HG03280 (cell line): Measurements from ENCODE around the gene PYGB.

Experiments used
- ATAC-seq: cut with Tn5 transposase; IDR thresholded peaks from one replicate; pipeline ENCODE4 v1.9.1; 2021; ENCODE audit warnings: mild to moderate bottlenecking, moderate library complexity; ENCODE audit not compliant: unreplicated experiment

The PYGB gene

GRCh38 chr20:25293910-25294458 is 46.1 kb downstream of the PYGB start:
- ATAC-seq, result no peak

GRCh38 chr20:25294459-25295385 is 46.8 kb downstream of the PYGB start:
- ATAC-seq, result no peak

DNA sequence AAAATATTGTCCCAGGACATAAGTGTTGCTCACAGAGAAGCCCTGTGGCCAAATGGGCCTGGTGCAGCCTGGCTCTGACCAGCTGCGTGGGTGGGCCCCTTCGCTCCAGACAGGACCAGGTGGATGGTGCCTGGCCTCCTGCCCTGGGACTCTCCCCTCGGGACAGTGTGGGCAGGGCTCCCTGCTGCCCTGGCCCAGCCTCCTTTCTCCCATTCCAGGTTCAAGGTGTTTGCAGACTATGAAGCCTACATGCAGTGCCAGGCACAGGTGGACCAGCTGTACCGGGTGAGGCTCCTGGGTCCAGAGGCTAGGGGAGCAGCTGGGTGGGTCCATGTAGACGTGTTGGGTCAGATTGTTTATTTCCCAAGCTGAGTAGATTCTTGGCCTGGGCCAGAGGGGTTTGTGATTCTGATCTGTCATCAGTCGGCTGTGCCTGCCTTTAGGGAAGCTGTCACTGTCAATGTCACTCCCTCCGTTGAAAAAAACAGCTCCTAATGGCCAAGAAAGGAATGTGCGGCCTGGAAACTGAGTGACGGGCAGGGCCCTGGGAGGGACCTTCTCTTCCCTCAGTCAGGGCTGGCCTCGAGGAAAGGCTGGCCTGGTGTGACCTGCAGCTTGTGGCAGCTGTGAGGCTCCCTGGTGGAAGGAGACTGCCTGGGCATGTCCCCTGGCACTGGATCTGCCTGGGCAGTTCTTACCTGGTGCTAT is 47.7 kb downstream of the PYGB start:
- ATAC-seq, result no peak

GRCh38 chr20:25296094-25297093 is 48.5 kb downstream of the PYGB start:
- peak; percentile 35 for ATAC-seq

DNA sequence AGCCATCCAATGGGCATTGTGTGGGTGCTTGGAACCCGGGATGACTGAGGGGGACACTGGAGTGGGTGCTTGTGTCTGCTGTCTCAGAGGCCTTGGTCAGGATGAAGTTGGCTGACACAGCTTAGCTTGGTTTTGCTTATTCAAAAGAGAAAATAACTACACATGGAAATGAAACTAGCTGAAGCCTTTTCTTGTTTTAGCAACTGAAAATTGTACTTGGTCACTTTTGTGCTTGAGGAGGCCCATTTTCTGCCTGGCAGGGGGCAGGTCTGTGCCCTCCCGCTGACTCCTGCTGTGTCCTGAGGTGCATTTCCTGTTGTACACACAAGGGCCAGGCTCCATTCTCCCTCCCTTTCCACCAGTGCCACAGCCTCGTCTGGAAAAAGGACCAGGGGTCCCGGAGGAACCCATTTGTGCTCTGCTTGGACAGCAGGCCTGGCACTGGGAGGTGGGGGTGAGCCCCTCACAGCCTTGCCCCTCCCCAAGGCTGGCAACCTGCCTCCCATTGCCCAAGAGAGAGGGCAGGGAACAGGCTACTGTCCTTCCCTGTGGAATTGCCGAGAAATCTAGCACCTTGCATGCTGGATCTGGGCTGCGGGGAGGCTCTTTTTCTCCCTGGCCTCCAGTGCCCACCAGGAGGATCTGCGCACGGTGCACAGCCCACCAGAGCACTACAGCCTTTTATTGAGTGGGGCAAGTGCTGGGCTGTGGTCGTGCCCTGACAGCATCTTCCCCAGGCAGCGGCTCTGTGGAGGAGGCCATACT is 49.4 kb downstream of the PYGB start:
- peak; percentile 47 for ATAC-seq

DNA sequence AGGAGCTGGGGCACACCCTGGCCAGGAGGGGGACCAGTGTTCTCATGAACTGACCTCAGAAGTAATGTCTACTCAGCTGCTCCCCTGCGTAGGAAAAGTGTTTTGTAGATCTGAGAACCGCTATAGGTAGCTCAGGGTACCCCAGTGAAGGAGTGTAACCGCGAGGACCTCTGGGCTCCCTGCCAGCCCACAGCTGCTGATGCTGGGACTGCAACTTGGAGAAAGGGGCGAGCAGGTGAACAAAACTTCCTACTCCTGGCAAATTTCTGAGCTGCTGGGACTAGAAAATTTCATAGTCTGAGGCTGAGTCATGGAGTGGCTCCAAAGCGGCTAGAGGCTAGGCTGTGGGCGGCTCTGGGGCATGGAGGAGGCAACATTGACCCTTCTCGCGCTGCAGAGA is 51.9 kb downstream of the PYGB start:
- ATAC-seq, result no peak

DNA sequence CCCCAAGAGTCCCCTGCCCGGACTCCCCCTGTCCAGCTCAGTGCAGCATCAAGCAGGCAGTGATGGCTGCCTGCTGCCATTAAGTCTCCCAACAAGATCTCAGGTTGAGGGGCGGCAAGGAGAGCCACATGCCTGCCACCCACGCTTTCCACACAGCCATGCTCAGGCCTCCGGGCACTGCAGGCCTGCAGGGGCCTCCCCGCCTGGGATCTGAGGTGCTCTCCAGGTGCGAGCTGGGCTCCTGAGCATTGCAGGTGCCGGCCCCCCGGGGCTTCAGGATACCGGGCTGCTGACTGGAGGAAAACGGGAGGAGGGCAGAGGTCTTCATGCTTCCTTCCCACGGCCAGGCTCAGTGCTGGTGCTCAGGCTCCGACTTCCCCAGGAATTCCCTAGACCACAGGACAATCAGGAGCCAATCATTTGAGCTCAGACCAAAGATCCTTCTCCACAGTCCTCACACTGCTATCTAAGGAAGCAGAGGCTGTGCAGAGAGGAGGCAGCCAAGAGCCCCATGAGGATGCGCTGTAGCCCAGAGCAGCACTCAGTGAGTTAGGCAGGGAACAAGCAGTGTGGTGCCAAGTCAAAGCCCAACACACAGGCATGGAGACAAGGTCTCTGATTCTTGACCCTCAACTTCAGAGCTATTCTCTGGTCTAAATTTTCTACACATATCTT is 52.7 kb downstream of the PYGB start:
- no peak for ATAC-seq

DNA sequence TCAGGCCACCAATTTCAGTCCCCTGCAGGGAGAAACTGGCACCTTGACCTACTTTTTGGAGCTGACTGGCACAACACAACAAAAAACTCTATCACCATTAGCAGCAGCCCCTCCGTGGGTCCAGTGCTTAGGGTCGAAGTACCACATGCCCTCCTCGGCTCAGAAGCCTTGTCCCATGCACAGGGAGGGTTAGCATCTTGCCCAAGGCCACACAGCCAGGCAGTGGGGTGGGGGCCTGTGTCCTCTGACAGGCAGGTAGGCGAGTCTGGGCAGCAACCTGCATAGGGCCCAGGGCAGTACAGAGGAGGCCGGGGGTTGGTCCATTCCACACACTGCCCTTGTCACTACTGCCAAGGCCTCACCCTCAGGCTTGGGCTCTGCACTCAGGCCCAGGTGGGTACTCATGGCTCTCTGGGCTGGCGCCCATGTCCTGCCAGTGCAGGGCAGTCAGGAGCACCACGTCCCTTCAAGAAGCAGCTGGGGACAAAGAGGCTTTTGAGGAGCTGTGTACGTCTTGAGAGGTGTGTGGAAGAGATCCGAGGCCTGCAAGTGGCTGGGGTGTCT is 53.6 kb downstream of the PYGB start:
- no peak for ATAC-seq

- no peak for ATAC-seq
These were observed 54.7 kb downstream of the PYGB start for GRCh38 chr20:25302596-25302995.

- ATAC-seq, result no peak
These were observed 55.6 kb downstream of the PYGB start for GRCh38 chr20:25303292-25304024.

GRCh38 chr20:25304025-25304549 is 56.2 kb downstream of the PYGB start:
- ATAC-seq, result no peak

DNA sequence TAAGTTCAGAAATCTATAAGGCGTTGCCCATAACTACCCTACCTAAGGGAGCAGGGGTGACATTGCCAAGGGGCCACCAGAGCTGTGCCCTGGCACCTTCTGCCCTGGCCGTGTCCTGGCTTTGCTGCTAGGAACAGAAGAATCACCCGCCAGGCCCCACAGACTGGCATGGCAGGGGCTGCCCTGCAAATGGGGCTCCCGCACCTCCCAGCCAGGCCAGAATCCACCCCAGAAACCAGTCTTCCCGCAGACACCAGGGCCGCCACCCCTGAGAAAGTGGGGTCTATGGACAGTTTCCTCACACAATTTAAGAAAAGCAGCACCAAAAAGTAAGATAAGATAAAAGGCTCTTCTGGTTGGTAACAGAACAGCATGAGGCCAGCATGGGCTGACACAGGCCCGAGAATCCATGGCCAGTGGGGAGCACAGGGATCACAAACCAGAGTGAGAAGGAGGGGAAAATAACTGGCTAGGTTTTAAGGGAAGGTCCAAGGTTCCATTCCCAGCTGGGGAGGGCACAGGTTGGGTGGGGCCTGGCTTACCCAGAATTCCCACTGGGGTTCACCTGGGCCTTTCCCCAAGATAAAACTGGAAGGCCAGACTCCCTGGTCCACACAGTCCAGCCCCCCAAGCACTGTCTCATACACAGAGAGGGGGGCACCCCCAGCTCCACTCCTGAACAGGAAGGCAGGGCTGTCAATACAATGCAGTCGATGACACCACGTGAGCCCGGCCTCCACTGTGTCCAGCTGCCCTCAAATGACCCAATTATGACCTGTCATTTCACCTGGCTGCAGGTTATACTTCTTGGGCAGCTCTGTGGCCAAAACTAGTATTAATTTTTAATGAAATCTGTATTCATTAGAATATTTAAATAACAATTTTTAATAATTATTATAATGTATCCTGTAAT is 59.4 kb downstream of the PYGB start:
- no peak for ATAC-seq

GRCh38 chr20:25308083-25308491 is 60.2 kb downstream of the PYGB start:
- no peak for ATAC-seq

DNA sequence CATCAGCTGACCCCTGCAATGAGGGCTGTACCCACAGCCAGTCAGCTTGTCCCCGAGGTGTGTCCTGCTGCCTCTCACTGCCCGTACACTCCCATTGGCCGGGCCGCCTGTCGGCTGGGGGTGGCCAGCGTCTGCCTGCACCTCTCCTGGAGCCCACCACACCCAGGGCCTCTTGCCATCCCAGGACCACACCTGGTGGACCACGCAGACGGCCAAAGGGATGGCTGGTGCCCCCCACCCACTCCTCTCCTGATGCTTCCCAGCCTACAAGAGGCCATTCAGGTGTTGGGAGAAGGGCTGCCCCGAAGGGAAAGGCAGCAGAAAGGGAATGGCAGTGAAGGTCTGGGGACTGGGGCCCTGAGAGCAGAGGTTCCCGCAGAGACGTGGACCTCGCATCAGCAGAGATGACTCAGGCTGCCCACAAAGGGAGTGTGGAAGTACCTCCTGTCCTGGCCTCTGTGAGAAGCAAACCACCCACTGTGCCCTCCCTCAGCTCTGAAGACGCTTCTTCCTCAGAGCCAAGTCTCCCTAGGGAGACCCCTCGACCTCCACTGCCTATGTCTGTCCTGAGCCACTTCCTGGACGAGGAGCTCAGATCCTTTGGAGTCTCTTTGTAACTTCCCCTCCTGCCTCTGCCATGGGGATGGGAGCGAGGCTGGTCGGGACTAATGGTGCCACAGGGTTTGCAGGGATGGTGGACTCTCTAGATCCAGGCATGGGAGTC is 60.9 kb downstream of the PYGB start:
- ATAC-seq, result no peak

- no peak for ATAC-seq
These were observed 61.7 kb downstream of the PYGB start for GRCh38 chr20:25309395-25310267.
